Right lobe of liver (tissue), 6 donors: Measurements from ENCODE around the gene GOLT1A. TPM values are rescaled to one million over a fixed set of nuclear protein-coding genes. Genes with fewer than 3 reads are reported as not detected.

Experiments used
- ATAC-seq, 4 donors: fragments of 200-7000 bp; cut with Tn5 transposase; one replicate each; pipeline ENCODE4 v1.9.1; 2020; ENCODE audit warnings: mild to moderate bottlenecking in 4 of 4, moderate library complexity in 4 of 4
- DNase-seq, 3 donors: peaks; one replicate each; pipeline ENCODE4 v3.0.0-alpha.2; 2020
- H3K27ac ChIP-seq, 3 donors: fragments of 200-600 bp; one replicate each; pipeline ENCODE4 v1.8.0; 2022
- H3K27me3 ChIP-seq, 2 donors: fragments of 200-600 bp; one replicate each; pipeline ENCODE4 v1.8.0; 2022
- H3K36me3 ChIP-seq, 4 donors: fragments of 200-600 bp; sonication (generic) in 1 of 4; one replicate each; pipeline versions ENCODE4 v1.5.1 to v1.8.0; 2017 to 2022; ENCODE audit warnings: control low read depth in 1 of 4
- H3K4me1 ChIP-seq, 4 donors: fragments of 200-600 bp; sonication (generic) in 1 of 4; one replicate each; pipeline versions ENCODE4 v1.5.1 to v1.8.0; 2017 to 2022; ENCODE audit warnings: control low read depth in 1 of 4
- H3K4me3 ChIP-seq, 3 donors: fragments of 200-600 bp; one replicate each; pipeline ENCODE4 v1.8.0; 2022
- H3K9me3 ChIP-seq, 4 donors: fragments of 200-600 bp; sonication (generic) in 1 of 4; one replicate each; pipeline versions ENCODE4 v1.5.1 to v1.8.0; 2017 to 2022; ENCODE audit warnings: control low read depth in 1 of 4
- POLR2A ChIP-seq: fragments of 450-650 bp; IDR thresholded peaks from one replicate; pipeline ENCODE4 v1.6.1; 2017; ENCODE audit warnings: antibody characterized with exemption, mild to moderate bottlenecking
- WGBS: methylation state at CpG from one replicate; pipeline ENCODE4 v1.1.6; 2018; ENCODE audit warnings: low coverage, low lambda C conversion rate; ENCODE audit not compliant: insufficient coverage; ENCODE audit errors: missing lambda C conversion rate; 5-methylcytosine and 5-hydroxymethylcytosine counted together
- intact Hi-C, 2 donors: fragments of 100-400 bp; cut with DNase I; formaldehyde crosslinking; loops; one replicate each; pipeline versions ENCODE4 v1.11.2 to v1.14.1; 2022
- total RNA-seq, 6 experiments: library from RNA; depleted of rRNA in 2 of 6; stranded (reverse); fragments of >200 nt in 2 of 6; fragmentation: NEBNext Ultra II Directional in 3 of 6; extraction: Animal tissue kit (Norgen Biotek cat#: 25700) in 3 of 6; gene quantifications; one replicate each; pipeline versions ENCODE4 v1.1.0 to v1.2.4, GENCODE V29; 2016 to 2023
- TF ChIP-seq, protein P1 (sequence below), 4 donors: fragments of 200-600 bp in 3 of 4; fragments of 450-650 bp in 1 of 4; IDR thresholded peaks; one replicate each; pipeline versions ENCODE4 v1.5.1 to v1.8.0; 2016 to 2022; ENCODE audit warnings: antibody characterized with exemption in 4 of 4, mild to moderate bottlenecking in 2 of 4
- donor health status: DM: no; HTN: yes; CAD: no.
- donor health status: DM: no; HTN: no; CAD: no.
- donor health status: DM: no; HTN: no; CAD: no.
- donor health status: DM: no; HTN: yes; CAD: no.
- donor health status: DM: no; HTN: yes; CAD: no.

The GOLT1A gene
- total RNA-seq, 6 experiments from 2014 or later = 49.4 to 103 (median 74.5) TPM

DNA sequence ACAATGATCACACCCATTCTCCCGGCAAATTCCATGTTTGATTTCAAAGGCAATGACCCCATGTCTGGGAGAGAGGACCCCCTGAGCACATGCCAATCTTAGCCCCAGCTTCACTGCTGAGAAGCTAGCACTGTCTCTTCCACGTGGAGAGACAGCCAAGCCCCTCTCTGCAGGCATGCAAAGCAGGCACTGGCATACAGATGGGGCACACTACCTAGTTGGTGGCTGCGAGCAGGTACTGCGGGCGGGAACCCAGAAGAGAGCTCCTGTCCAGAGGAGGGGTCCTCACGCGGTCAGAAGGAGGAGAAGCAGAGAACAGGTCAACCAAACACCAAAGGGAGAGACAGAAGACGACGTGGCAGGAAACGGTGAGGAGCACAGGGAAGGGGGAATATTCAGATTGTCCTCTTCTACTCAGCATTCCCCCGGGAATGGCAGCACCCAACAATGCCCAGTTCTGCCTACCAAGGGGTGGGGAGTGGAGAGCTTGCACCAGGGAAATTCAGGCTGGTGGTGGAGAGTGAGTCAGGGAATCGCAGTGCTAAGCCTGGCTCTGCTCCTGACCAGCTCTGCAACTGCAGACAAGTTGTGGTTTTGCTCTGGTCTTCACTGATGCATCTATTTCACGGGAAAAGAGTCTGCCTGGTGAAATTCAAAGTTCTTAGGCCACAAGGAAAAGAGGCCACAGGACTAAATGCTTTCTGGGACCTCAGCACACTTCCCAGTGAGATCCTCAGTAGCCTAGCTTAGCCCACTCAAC is 48.1 kb upstream of the GOLT1A start:
- Histone ChIP-seq H3K36me3 (peaks cover 0 to 16% (median 5%) of the 10 kb centered on the region in 4 donors), H3K9me3 (no peaks in the 10 kb centered on the region), H3K27me3 (no peaks in the 10 kb centered on the region), H3K4me1 (peaks cover 0 to 59% (median 28%) of the 10 kb centered on the region in 4 donors), H3K27ac (peak overlapping the region in 1 of 3 donors; percentile 36), H3K4me3 (no peak overlapping the region)
- intact Hi-C loops = no loop called here
- ATAC-seq (no peak), DNase-seq (no peak)
- TF ChIP-seq, protein P1, sequence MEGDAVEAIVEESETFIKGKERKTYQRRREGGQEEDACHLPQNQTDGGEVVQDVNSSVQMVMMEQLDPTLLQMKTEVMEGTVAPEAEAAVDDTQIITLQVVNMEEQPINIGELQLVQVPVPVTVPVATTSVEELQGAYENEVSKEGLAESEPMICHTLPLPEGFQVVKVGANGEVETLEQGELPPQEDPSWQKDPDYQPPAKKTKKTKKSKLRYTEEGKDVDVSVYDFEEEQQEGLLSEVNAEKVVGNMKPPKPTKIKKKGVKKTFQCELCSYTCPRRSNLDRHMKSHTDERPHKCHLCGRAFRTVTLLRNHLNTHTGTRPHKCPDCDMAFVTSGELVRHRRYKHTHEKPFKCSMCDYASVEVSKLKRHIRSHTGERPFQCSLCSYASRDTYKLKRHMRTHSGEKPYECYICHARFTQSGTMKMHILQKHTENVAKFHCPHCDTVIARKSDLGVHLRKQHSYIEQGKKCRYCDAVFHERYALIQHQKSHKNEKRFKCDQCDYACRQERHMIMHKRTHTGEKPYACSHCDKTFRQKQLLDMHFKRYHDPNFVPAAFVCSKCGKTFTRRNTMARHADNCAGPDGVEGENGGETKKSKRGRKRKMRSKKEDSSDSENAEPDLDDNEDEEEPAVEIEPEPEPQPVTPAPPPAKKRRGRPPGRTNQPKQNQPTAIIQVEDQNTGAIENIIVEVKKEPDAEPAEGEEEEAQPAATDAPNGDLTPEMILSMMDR (IDR thresholded peaks at IDR 0.05) = no peak
- TF ChIP-seq POLR2A = no peak
- WGBS = 82% methylated on average over 2 of the region's 13 CpGs

DNA sequence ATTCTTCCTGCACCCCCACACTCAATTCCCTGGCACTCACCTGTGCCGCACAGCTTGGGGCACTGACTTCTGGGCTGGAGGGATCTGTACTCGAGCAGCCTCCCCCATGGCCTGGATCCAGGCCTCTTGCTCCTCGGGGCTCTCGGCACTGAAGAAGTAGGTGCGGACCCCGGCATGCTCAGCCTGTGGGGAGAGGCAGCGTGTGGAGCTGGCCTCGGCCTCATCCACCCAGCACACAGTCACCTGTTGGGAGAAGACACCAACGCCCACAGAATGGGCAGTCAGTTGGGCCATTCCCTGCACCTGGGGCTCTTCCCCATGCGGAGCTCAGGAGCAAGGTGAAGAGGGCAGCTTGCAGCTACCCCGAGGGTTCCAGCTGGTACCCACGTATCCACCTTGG is 47.5 kb upstream of the GOLT1A start:
- WGBS = 53% methylated on average over 7 of the region's 12 CpGs
- intact Hi-C loops = no loop called here
- Histone ChIP-seq H3K4me1 (peaks cover 0 to 59% (median 28%) of the 10 kb centered on the region in 4 donors), H3K27me3 (no peaks in the 10 kb centered on the region), H3K4me3 (no peak overlapping the region), H3K27ac (peak overlapping the region in 2 of 3 donors; percentile 27 to 36), H3K36me3 (peaks cover 0 to 16% (median 7%) of the 10 kb centered on the region in 4 donors), H3K9me3 (no peaks in the 10 kb centered on the region)
- DNase-seq = no peak
- ATAC-seq = peak in 2 of 4 donors; percentile 2 to 3
- no peak for TF ChIP-seq POLR2A
- TF ChIP-seq, protein P1 (IDR thresholded peaks at IDR 0.05) = no peak

DNA sequence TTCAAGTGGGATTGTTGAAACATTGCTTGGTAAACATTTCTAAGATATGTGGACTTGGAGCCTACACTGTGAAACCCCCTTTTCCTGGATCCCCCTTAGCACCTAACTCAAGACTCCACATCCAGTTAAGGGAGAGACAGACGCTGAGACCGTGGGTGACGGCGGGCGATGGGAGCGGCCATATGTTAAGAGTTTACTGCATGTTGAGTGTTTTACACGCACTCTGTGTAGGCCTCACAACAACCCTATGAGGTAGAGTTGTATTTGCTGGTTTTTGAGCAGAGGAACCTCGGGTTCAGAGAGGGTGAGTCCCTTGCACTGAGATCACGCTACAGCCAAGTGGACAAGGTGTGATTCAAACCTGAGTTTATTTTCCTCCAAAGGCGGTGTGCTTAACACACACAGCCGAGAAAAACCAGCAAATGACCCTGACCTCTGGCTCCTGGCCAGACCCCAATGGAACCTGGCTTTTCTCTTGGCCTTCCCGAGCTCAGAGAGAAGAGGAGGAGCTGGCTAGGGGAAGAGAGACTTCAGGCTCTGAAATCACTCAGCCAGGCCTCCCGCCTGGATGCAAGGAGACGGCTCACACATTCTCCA is 46.9 kb upstream of the GOLT1A start:
- H3K4me3 ChIP-seq = no peak overlapping the region
- TF ChIP-seq, protein P1 (IDR thresholded peaks at IDR 0.05) = no peak
- TF ChIP-seq POLR2A = no peak
- intact Hi-C loops = no loop called here
- H3K36me3 ChIP-seq = peaks cover 0 to 16% (median 7%) of the 10 kb centered on the region in 4 donors
- peak overlapping the region in 2 of 3 donors; percentile 48 to 63 for H3K27ac ChIP-seq
- DNase-seq (peak; percentile 73 to 92 (median 86)), ATAC-seq (peak; percentile 62 to 70 (median 65))
- no peaks in the 10 kb centered on the region for H3K27me3 ChIP-seq
- WGBS = 0% methylated on average over 3 of the region's 14 CpGs
- H3K4me1 ChIP-seq = peaks cover 0 to 58% (median 28%) of the 10 kb centered on the region in 4 donors
- H3K9me3 ChIP-seq = no peaks in the 10 kb centered on the region

DNA sequence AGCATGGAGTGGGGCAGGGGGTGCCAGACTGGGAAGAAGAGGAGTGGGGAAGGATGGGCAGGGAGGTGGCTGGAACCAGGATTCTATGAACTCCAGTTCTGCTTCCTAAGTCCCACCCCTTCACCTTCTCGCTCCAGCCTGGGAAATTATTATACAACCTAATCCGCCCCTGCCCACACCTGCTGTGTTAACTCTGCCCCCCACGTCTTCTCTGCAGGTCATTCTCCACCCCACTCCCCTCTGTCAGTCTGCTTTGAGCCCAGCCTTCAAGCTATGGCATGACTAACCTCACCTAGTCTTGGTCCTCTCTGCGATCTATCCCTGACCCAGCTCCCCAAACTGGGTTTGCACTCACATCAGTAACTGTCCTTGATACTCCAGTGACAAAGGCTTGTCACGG is 46.0 kb upstream of the GOLT1A start:
- Histone ChIP-seq H3K27ac (no peak overlapping the region), H3K4me1 (peaks cover 0 to 56% (median 27%) of the 10 kb centered on the region in 4 donors), H3K4me3 (no peak overlapping the region), H3K27me3 (no peaks in the 10 kb centered on the region), H3K36me3 (peaks cover 0 to 16% (median 7%) of the 10 kb centered on the region in 4 donors), H3K9me3 (no peaks in the 10 kb centered on the region)
- WGBS = 76% methylated on average over 5 of the region's 5 CpGs
- ATAC-seq (no peak), DNase-seq (no peak)
- intact Hi-C loops = no loop called here
- TF ChIP-seq POLR2A = no peak
- TF ChIP-seq, protein P1 (IDR thresholded peaks at IDR 0.05) = no peak
